SK-N-MC (cell line): ENCODE data around the gene ZNF862.

ENCODE experiments used
- EZH2 ChIP-seq: fragments of 200-600 bp; sonication (generic); IDR thresholded peaks from one replicate; pipeline ENCODE4 v1.6.1; 2017; ENCODE audit warnings: antibody characterized with exemption
- FOXP2 ChIP-seq: optimal IDR thresholded peaks from 2 replicates; pipeline ENCODE3; 2011; ENCODE audit warnings: mild to moderate bottlenecking, moderate library complexity; ENCODE audit not compliant: insufficient read depth; ENCODE audit errors: extremely low read length, control extremely low read depth
- POLR2AphosphoS5 ChIP-seq: IDR thresholded peaks from 2 replicates; pipeline ENCODE4 v1.6.1; 2012; ENCODE audit warnings: mild to moderate bottlenecking, low read depth, low read length, borderline replicate concordance

GRCh38 chr7:149869291-149869650 lies 31.1 kb downstream of the ZNF862 start:
- TF ChIP-seq EZH2 (no peak), POLR2AphosphoS5 (no peak), FOXP2 (no peak)
